ENCODE data around the gene C2CD4C. TPM values are rescaled to one million over a fixed set of nuclear protein-coding genes. Genes with fewer than 3 reads are reported as not detected.

C2CD4C gene
- total RNA-seq, 3 donors from 2014 or later = 0.17 to 1.7 (median 0.65) TPM

DNA sequence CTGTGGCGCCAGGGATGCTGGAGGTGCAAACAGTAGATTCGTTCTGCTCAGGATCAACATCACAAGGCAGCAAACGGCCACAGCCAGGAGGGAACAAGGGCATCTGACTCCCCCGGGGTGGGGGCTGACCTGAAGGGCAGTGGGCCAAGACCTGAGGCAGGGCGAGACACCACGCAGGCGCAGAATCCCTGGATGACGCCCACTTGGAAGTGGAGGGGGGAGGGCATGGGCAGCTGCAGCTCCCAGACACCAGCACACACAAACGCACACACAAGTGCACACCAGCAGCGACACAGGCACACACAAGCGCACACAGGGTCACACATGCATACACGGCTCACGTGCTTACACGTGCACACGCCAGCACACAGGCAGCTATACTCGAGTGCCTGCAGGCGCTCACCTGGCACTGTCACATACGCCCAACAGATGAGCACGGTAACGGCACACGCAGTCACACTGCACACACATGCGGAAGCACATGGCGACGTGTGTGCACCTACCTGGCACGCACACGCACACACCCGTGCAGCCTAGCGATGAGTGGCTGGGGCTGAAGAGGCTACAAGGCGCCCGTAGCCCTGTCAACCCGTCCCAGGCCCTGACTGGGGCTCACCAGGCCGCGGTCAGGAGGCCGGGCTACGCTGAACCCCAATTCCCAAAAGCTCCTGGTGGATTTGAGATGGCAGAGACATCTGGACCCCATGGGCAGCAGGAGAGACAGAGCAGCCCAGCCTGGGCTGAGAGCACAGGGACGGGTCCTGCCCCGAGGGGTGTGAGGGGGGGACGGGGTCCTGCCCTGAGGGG, 5.5 kb downstream of the C2CD4C start:
- Histone ChIP-seq H3K4me1 (ENCODE audit: low read depth) (peaks cover 10% of the 10 kb centered on the region), H3K36me3 (ENCODE audit: low read depth) (no peaks in the 10 kb centered on the region), H3K9me3 (no peaks in the 10 kb centered on the region), H3K4me3 (no peak overlapping the region)
- peak in 1 of 3 donors; percentile 29 for DNase-seq
- intact Hi-C loops (cut with DNase I, micrococcal nuclease) = no loop called here
- TF ChIP-seq, protein P1, sequence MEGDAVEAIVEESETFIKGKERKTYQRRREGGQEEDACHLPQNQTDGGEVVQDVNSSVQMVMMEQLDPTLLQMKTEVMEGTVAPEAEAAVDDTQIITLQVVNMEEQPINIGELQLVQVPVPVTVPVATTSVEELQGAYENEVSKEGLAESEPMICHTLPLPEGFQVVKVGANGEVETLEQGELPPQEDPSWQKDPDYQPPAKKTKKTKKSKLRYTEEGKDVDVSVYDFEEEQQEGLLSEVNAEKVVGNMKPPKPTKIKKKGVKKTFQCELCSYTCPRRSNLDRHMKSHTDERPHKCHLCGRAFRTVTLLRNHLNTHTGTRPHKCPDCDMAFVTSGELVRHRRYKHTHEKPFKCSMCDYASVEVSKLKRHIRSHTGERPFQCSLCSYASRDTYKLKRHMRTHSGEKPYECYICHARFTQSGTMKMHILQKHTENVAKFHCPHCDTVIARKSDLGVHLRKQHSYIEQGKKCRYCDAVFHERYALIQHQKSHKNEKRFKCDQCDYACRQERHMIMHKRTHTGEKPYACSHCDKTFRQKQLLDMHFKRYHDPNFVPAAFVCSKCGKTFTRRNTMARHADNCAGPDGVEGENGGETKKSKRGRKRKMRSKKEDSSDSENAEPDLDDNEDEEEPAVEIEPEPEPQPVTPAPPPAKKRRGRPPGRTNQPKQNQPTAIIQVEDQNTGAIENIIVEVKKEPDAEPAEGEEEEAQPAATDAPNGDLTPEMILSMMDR (IDR thresholded peaks at IDR 0.05) = no peak
- no peak for ATAC-seq

DNA sequence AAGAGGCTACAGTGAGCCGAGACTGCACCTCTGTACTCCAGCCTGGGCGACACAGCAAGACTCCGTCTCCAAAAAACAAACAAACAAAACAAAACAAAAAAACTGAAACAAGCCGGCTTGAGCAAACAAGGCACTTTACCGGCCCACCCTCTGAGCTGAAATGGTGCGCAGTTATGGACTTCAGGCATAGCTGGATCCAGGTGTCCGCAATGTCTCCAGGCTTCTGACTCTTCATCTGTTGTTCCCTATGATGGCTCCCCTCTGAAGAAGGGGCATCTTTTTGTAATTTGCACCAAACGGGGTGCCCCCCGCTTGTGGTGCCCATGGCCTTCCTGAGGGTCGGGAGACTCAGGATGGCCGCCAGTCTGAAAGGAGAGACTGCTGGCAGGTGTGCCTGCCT, 6.2 kb downstream of the C2CD4C start:
- DNase-seq (no peak), ATAC-seq (no peak)
- Histone ChIP-seq H3K4me1 (ENCODE audit: low read depth) (peaks cover 9% of the 10 kb centered on the region), H3K36me3 (ENCODE audit: low read depth) (no peaks in the 10 kb centered on the region), H3K4me3 (no peak overlapping the region), H3K9me3 (no peaks in the 10 kb centered on the region)
- TF ChIP-seq, protein P1 (IDR thresholded peaks at IDR 0.05) = no peak
- intact Hi-C loops (cut with DNase I, micrococcal nuclease) = no loop called here

DNA sequence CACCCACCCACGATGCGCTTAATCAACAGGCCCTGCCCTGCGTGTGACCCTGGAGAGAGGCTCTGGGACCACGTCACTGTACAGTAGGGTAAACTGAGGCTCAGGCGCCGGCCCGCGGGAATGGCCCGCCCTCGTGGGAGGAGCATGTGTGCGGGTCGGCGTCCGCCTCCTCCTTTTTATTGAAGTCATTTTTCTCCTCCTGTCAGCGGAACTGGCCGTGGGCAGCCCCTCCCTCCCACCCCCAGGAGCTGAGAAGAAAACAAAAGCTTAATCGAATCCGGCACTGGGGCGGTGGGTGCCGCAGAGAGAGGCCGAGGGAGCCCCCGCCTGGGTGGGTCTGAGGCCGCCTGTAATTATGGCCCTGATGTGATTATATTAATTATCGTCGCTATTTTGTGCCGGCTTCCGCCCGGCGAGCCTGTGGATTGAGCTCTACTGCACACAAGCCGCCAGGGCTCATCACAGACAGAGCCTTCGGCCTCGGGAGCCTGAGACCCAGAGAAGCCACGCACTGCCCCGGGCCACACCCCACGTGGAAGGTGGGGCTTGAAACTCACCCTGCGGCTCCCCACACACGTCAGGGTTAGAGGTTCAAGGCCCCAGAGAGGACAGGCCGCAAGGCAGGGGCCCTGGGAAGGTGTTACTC, 7.0 kb downstream of the C2CD4C start:
- Histone ChIP-seq H3K9me3 (no peaks in the 10 kb centered on the region), H3K4me1 (ENCODE audit: low read depth) (peaks cover 9% of the 10 kb centered on the region), H3K4me3 (no peak overlapping the region), H3K36me3 (ENCODE audit: low read depth) (no peaks in the 10 kb centered on the region)
- intact Hi-C loops (cut with DNase I, micrococcal nuclease) = no loop called here
- ATAC-seq (no peak), DNase-seq (peak in 1 of 3 donors; percentile 26)
- TF ChIP-seq, protein P1 (IDR thresholded peaks at IDR 0.05) = no peak

DNA sequence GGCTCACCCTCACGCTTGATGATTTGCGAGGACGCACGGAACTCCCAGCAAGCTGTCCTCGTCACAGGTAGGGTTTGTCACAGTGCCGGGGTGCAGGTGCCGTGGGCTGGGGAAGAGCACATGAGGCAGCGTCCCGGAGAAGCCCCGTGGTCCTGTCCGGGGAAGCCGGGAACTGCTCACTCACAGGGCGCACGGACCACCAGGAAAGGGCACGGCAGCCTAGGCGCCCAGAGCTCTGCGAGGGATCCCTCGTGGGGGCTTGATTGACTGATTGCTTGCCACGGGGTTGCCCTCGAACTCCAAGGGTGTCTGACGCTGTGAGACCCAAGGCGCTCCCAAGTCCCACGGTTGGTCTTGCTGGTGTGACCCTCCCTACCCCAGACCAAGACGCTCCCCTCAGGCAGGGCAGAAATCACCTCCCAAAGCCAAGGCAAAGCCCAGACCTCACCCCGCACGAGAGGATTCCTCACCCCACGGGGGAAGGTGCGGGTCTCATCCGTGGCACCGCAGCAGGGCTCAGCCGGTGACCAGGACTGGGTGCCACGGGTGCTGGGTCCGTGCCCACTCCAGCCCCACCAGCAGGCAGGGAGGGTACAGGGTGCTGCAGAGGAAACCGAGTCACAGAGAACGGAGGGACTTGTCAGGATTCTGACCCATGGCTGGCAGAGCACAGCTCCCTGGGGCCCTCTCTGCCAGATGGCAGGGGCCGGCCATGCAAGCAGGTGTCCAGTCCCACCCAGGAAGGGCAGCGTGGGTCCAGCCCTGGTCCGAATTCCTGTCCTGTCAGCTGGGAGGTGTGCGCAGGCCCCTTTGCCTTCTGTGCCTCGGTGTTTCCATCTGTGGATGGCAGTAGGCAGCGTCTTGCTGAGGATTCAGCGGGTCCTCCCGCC, 7.7 kb downstream of the C2CD4C start:
- no peak overlapping the region for H3K4me3 ChIP-seq
- peak in 1 of 3 donors; percentile 34 for DNase-seq
- H3K4me1 ChIP-seq (ENCODE audit: low read depth) = peaks cover 9% of the 10 kb centered on the region
- no peaks in the 10 kb centered on the region for H3K9me3 ChIP-seq
- TF ChIP-seq, protein P1 (IDR thresholded peaks at IDR 0.05) = no peak
- ATAC-seq = no peak
- H3K36me3 ChIP-seq (ENCODE audit: low read depth) = no peaks in the 10 kb centered on the region
- intact Hi-C loops (cut with DNase I, micrococcal nuclease) = no loop called here

DNA sequence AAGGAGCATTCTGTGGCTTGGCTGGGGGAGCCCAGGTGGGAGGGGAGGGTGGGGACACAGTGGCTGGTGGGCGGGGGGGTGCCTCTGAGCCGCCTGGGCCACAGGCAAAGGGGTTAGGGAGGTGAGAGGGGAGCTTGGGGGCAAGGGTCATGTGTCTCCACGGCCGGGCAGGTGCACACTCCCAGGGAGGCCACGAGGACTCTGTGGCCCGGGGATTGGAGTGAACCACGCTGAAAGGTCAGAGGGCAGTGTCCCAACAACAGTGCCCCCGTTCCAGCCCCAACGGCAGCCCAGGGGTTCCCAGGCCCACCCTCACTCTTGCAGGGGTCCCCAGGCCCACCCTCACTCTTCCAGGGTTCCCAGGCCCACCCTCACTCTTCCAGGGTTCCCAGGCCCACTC, 9.6 kb downstream of the C2CD4C start:
- Histone ChIP-seq H3K4me3 (no peak overlapping the region), H3K9me3 (no peaks in the 10 kb centered on the region), H3K4me1 (ENCODE audit: low read depth) (no peaks in the 10 kb centered on the region), H3K36me3 (ENCODE audit: low read depth) (no peaks in the 10 kb centered on the region)
- TF ChIP-seq, protein P1 (IDR thresholded peaks at IDR 0.05) = no peak
- intact Hi-C loops (cut with DNase I, micrococcal nuclease) = no loop called here
- ATAC-seq (no peak), DNase-seq (no peak)
